Stimulated activated CD8-positive, alpha-beta memory T cell treated with anti-CD3 and anti-CD28 coated beads, Interleukin-12 subunit alpha, Interleukin-12 subunit beta, amount 100 ng/mL, for 4 hours (primary cell): ENCODE data around the gene DDX25.
"Not testable (repeated sequence)": the region's sequence is repeated elsewhere in the genome, so short reads cannot be mapped to it uniquely, and the experiment has no call there.

Source experiments
- DNase-seq: peaks from one replicate; pipeline ENCODE4 v3.0.0-alpha.2; 2020; ENCODE audit warnings: low read depth

The DDX25 gene

DNA sequence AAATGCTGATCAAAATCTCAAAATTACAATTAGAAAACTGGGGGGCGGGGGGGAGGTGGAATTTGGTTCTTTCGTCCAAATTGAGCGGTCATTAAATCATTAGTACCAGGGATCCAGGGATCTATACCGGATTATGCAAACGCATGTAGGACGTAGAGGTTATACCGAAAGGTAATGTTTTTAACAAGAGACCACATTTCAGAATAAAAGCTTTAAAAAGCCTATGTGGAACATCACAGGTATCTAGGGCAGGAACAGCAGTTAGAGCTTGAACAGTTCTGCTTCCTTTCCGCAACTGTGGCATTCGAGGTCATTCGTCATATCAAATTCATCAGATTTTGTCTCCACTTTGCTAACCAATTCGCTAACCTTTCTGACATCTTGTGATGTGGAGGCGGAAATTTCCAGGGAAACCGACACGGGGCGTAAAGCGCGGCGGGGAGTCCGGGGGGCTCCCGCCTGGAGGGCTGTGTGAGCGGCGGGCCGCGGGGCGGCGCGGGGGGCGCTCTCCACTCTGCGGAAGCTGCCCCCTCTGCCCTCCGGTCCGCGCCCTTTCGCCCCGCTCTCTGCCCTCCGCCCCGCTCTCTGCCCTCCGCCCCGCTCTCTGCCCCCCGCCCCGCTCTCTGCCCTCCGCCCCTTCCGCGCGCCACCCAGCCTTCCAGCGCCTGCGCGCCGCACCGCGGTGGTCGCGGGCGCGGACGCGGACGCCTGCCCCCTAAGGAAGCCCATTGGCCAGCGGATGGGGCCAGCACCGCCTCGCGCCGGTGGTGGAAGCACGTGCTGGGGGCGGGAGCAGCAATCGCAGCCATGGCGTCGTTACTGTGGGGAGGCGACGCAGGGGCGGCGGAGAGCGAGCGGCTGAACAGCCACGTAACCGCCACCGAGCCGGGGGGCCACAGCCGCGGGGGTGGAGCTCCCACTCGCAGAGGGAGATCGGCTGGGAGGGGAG is at the start of gene DDX25:
TSS of gene DDX25 (plus strand) at position 798 of the 949 bp plus-strand sequence. CDS start at position 808, 10 bp downstream.
- no peak for DNase-seq

DNA sequence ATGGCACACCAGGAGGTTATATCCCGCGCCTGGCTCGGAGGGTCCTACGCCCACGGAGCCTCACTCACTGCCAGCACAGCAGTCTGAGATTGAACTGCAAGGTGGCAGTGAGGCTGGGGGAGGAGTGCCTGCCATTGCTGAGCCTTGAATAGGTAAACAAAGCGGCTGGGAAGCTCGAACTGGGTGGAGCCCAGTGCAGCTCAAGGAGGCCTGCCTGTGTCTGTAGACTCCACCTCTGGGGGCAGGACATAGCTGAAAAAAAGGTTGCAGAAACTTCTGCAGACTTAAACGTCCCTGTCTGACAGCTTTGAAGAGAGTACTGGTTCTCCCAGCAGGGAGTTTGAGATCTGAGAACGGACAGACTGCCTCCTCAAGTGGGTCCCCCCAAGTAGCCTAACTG is 46.6 kb upstream of the DDX25 start:
- not testable (repeated sequence) for DNase-seq

DNA sequence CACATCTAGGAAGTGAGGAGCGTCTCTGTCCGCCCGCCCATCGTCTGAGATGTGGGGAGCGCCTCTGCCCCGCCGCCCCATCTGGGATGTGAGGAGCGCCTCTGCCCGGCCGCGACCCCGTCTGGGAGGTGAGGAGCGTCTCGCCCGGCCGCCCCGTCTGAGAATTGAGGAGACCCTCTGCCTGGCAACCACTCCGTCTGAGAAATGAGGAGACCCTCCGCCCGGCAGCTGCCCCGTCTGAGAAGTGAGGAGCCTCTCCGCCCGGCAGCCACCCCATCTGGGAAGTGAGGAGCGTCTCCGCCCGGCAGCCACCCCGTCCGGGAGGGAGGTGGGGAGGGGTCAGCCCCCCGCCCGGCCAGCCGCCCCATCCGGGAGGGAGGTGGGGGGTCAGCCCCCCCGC is 41.5 kb upstream of the DDX25 start:
- not testable (repeated sequence) for DNase-seq

DNA sequence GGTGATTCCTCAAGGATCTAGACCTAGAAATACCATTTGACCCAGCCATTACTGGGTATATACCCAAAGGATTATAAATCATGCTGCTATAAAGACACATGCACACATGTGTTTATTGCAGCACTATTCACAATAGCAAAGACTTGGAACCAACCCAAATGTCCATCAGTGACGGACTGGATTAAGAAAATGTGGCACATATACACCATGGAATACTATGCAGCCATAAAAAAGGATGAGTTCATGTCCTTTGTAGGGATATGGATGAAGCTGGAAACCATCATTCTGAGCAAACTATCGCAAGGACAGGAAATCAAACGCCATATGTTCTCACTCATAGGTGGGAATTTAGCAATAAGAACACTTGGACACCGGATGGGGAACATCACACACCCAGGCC is 39.0 kb upstream of the DDX25 start:
- not testable (repeated sequence) for DNase-seq

DNA sequence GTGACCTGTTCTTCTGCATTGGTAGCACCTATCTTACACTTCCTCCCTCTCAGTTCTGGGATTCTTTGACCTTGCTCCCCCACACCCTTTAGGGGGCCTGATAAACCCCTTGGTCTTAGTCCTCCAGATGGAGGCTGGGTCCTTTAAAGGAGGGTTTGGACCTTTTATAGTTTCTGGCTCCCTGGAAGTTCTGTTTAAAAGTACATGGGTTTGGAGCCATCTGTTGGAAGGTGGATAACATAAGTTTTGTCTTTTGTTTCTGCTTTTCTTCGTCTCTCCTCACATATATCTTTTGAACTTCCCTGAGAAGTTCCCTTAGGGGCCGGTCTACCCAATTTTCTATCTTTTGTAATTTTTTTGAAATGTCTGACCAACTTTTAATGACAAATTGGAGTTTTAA is 34.8 kb upstream of the DDX25 start:
- no peak for DNase-seq

DNA sequence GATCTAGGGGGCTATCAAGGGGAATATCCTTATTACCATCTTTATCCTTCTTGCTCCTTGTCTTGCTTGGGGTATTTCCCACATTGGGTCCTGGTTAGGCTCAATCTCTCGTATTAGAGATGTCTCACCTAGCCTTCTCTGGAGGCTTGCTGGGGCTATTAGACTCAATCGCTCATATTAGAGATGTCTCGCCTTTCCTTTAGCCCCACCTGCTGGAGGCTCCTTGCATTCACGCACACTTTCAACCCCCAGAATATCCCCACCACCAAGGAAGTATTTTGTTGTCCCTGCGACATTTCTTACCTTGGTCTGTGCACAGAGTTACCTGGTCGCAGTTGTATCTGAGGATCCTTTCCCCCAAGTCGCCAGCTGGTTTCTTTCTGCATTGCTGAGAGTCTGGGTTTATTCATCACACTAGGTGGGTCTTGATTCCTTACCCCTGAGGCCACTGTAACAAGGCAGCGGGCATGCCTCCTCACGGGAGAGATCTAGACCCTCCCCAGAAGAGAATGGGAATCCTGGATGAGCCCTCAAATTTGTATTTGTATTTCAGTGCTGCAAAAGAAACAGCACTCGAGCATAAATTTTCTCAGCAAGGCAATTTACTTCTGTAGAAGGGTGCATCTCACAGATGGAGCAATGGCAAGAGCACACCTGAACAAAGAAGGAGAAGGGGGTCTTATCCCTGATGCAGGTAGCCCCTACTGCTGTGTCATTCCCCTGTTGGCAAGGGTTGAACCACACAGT is 32.7 kb upstream of the DDX25 start:
- DNase-seq = no peak

DNA sequence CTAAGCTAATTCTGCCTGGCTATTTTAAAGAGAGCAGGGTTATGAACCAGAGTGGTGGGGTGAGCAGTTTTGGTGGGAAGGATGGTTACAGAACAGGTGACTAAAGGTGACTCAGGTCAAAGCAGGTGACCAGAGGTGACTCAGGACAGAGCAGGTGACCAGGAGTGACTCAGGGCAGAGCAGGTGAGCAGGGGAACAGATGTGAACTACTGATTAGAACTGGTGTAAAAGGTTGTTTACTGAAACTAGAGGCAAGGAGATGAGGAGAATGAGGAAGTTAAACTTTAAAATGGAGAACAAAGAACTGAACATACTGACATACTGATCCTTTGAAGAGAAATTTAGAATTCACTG is 32.2 kb upstream of the DDX25 start:
- no peak for DNase-seq

DNA sequence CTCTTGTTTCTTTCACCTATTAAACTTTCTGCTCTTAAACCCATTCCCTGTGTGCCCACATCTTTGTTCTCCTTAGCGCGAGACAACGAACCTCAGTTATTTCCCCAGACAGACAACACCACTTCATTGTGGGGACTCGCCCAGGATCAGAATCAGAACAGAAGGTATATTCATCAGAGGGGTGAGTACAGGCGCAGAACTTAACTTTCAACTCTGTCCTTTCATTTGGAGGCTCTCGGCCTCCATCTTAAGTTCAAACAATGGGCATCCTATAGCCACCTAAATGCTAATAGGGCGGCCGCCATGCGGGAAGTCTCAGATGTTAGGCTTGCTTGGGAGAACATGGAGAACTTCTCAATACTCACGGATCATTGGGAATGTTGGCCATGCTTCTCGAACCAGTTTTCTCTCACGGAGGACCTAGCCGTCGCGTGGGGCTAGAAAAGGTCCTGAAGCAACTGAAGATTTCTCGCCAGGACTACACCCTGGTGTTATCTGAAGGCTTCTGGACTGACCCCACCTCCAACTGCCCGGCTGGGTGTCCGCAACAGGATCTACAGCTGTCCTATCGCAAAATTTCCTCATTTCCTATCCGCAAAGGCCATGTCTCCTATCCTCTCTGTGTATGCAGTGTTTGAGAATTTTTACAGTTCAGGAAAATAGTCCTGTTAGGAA is 30.3 kb upstream of the DDX25 start:
- DNase-seq = no peak

DNA sequence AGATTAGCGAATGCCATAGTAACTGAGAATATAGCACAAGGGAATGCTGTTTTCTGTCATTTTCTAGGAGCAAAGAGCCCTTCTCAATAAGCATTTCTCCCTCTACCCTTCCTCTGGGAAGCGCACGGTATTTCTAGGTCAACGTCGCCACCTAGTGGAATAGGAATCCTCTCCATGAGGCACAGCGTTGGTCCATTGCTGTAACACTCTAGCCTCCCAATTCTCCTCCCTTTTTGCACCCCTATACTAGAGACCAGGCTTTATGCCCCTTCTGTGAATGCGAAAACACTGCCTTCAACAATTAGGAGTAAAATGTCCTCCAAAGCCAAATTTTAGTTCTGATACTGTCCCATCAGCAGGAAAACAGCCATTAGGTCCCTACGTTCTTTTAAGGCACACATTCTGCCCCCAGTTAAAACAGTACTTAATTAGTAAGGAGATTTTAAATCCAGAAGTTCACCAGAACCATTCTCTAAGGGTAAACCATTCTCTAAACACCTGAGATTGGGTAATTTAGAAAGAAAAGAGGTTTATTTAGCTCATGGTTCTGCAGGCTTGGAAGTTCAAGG is 29.7 kb upstream of the DDX25 start:
- DNase-seq = no peak

DNA sequence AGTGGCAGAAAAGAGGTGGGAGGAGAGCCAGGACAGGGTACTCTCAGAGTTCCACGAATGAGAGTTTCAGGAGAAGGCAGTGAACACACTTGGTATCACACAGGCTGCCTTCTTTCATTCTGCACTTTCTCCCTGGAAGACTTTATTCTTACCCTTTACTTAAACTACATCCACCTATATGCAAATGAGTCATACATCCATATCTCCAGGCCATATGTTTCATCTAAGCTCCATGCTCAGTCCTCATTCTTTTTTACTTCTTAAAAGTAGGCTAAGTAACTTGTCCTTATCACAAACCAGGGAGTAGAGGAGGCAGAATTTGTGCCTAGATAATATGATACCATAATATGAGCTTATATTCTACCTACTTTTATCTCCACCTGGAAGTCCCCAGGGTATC is 23.0 kb upstream of the DDX25 start:
- no peak for DNase-seq

DNA sequence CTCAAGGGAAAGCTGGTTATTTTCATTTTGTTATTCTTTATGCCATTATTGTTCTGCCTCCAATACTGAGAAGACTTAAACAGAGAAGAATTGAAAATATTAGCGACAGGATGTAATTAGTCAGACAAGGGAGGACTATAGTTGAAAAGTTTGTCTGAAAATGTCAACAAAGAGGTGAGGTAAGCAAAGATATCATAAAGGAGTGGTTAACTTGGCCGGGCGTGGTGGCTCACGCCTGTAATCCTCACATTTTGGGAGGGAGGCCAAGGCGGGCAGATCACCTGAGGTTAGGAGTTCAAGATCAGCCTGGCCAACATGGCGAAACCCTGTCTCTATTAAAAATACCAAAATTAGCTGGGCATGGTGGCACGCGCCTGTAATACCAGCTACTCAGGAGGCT is 20.9 kb upstream of the DDX25 start:
- DNase-seq = no peak

DNA sequence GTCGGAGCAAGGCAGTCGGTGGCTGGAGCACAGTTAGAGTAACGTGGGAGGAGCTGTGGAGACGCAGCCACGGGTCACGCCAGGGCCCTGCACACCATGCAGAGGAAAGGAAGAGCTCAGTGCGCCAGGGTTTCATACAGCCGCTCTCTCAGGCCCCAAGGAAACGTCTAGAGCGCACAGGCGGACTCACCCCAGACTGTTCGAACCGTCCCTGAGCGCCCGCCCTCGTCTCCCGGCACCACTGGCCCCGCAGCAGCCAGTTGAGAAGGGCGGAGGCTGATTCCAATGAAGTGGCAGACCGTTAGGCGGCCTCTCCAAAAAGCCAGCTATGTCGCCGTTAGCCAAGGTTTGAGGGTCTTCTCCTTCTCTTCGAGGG is 17.3 kb upstream of the DDX25 start:
- DNase-seq = no peak

DNA sequence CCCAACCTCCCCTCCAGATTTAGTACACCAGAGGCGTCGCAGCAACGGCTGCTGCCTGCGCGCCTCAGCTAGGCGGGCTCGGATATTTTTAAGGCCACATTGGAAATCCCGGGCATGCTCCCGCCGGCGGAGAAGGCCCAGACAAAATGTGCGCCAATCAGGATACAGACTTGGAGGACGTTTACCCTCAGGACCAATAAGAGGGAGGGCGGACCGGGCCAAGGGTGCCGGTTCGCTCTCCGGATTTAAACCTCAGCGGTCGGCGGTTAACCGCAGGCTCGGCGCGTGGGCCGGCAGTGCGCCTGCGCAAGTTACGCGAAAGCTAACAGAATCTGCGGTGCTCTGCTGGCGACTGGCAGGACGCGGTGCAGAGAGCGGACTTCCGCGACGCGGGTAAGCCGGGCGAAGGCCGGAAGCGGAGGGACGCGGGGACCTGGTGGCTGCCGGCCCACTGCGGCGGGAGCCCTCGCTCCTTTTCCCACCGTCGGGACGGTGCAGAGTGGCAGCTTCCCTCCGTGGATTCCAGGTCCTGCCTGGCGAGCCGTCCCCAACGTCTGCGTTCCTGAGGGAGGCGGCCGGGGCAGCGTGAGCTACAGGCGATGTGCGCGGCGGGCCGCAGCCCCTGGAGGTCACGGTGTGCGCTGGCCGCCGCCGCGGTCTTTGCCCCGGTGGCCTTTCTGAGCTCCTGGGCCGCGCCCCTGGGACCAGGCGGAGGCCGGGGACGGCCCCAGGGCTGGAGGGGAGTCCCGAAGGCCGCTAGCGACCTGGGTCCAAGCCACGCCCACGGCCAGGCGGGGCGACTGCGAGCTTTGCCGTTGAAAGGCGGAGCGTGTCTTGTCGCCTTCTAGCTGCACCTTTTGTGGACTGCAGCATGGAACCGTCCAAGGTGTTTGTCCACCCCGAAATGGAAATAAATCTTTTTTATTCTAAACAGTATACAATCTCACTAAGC is 16.7 kb upstream of the DDX25 start, which contains the start of gene HYLS1:
TSS of gene HYLS1 (plus strand) at position 296 of the 952 bp plus-strand sequence. CDS start 11,701 bp downstream, outside the sequence.
- peak; percentile 92 for DNase-seq

DNA sequence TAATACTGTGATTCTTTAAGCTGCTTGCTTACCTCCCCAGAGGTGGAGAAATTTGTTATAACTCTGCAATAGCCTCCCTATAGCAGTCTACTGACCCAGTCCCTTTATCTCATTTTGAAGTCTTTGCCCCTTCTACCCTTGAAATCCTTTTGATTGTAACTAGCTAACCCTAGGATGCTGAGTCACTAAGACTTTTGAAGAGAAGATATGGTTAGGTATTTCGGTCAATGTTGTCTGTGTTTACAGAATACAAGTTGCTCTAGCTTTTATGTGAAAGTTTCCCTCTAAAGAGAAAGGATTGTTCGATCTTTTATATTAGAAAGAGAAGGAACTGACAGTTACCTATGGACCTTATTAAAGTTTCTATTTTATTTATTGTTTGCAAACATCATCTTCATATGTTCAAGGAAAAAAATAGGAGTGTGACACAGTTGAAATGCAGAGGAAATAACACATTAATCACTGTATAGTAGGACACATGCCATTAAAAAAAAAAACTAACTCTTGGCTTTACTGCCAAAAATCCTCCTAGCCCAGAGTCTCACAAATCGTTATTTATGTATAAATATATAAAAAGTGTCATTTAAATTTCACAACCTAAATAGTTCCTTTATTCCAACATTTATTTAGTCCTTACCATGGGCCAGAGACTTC is 13.7 kb upstream of the DDX25 start:
- DNase-seq = no peak

DNA sequence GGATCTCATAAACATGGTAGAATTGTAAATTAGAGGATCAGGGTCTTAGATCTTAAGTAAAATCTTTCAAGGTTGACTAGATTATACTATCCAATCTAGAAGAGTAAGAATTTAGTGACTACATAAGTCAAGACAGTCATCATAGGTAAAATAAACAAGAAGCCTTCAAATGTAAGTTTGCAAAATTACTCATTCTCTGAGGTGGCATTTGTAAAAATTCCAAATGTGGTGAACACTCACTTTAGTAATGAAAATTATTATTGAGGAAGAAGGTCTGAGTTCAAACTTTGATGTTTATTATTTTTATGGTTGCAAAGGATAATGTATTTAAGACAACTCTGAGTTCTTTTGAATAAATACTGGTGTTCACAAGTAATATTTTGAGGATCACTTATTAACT is 12.2 kb upstream of the DDX25 start:
- no peak for DNase-seq

DNA sequence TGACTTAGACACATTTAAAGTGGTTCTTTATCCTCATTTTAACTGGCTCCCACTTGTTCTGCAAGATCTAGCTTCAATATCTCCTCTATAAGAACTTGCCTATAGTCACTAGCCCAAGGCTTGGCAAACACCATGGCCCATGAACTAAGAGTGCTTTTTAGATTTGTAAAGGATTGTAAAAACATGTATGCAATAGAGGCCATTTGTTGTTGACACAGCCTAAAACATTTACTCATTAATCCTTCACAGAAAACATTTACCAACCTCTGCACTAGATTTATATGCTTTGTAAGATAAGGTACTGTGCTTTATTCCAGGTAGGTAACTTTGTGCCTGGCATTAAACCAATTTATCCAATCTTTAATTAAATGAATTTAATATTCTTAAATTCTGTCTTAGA is 11.3 kb upstream of the DDX25 start:
- no peak for DNase-seq

DNA sequence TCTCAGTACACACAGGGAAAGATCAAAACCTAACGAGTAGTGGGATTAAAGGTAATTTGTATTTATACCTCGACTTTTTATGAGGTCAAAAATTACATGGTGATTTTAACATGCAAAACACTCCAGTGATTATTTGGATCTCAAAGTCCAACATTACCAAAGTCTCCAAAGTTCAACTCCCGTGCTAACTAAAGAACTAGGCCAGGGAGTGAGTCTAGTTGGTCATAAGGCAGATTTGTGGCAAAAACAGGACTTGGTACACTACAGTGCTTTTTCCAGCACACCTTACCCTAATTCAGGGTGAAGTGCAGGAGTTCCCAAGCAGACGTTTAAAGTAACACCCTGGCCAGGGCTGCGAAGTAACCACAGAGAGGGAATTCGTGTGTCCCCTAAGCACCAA is 2.4 kb upstream of the DDX25 start:
- DNase-seq = no peak

DNA sequence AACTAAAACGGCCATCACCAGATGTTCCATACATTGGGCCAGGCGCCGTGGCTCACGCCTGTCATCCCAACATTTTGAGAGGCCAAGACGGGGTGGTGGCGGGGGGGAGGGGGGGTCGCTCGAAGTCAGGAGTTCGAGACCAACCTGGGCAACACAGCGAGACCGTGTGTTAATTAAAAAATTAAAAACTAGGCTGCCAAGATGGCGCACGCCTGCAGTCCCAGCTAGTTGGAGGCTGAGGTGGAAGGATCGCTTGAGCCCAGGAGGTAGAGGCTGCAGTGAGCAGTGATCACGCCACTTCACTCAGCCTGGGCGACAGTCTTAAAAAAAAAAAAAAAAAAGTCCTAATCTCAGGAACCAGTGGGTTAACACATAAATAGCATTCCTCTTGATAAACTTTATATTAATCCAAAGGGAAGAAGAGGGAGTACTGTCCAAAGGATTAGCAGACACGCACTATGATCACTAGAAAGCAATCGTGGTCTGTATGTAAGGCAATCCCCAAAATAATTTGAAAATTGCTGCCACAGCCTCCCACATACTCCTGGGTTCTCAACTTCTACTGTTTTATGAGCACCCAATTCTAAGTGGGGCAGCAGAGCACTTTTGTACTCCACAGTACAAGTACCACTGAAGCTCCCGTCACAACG is 1.9 kb upstream of the DDX25 start:
- no peak for DNase-seq

DNA sequence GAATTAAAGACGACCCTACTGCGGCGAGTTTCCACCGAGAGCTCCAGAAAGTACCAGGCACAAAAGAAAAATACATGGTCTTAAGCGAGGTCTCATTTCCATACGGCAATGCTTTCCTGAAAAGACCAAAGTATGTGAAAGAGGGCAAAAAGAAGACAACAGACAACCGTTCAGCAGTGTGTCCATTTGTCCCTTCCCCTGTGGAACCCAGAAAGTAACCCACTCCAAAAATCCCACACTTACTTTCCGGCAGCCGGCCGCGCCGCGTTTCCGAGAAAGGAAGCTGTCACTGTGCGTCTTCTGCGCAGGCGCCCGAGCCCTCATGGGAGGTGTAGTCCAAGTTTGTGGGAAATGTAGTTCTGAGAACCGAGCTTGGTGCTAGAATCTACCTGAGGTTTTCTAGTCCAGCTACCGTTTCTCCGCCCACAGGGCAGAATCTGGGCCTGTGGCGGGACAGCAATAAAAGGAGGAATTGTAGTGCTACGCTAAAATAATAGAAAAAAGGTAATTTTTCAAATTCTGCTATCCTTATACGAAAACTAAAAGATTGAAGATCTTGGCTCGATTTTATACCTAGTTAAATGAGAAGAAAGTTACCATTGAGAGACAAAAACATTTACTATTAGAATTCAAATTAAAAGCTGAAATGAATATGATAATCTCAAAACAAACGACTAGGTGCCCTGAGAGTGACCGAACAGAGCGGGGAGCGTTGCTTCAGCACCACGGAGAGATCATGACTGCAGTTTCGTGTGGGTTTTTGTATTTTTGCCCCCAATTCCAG is 1.2 kb upstream of the DDX25 start, which contains the start of gene PUS3:
TSS of gene PUS3 (minus strand) at position 280 of the 784 bp plus-strand sequence. CDS start 6,922 bp downstream, outside the sequence.
- peak; percentile 75 for DNase-seq
